Stimulated activated effector memory CD8-positive, alpha-beta T cell treated with anti-CD3 and anti-CD28 coated beads, Interleukin-12 subunit alpha, Interleukin-12 subunit beta, amount 100 ng/mL, for 72 hours (primary cell): ENCODE data around the gene GJE1.
"Not testable (repeated sequence)": the region's sequence is repeated elsewhere in the genome, so short reads cannot be mapped to it uniquely, and the experiment has no call there.

Source experiments
- ATAC-seq: fragments of 150-1000 bp; cut with Tn5 transposase; 2 replicates; pipeline ENCODE4 v1.10.0; 2021
- DNase-seq, 2 donors: peaks; one replicate each; pipeline ENCODE4 v3.0.0; 2021 to 2022; ENCODE audit warnings: low spot score in 2 of 2
- H3K27ac Mint-ChIP-seq: one replicate; pipeline ENCODE4 v1.8.0; 2022; ENCODE audit warnings: mild to moderate bottlenecking, mixed read lengths
- H3K36me3 Mint-ChIP-seq: one replicate; pipeline ENCODE4 v1.8.0; 2022; ENCODE audit warnings: mild to moderate bottlenecking, mixed read lengths
- H3K4me1 Mint-ChIP-seq: one replicate; pipeline ENCODE4 v1.8.0; 2022; ENCODE audit warnings: mixed read lengths
- H3K4me3 Mint-ChIP-seq: one replicate; pipeline ENCODE4 v1.8.0; 2022; ENCODE audit warnings: mild to moderate bottlenecking, mixed read lengths
- H3K9me3 Mint-ChIP-seq: one replicate; pipeline ENCODE4 v1.8.0; 2022; ENCODE audit warnings: mixed read lengths

The GJE1 gene

GRCh38 chr6:142153196-142153595 lies 20.5 kb downstream of the GJE1 start:
- ATAC-seq = peak; percentile 69
- H3K4me3 Mint-ChIP-seq = no peak overlapping the region
- H3K4me1 Mint-ChIP-seq = peaks cover 61% of the 10 kb centered on the region
- no peak for DNase-seq
- H3K9me3 Mint-ChIP-seq = no peaks in the 10 kb centered on the region
- H3K27ac Mint-ChIP-seq = peak overlapping the region; percentile 60
- peaks cover 30% of the 10 kb centered on the region for H3K36me3 Mint-ChIP-seq

DNA sequence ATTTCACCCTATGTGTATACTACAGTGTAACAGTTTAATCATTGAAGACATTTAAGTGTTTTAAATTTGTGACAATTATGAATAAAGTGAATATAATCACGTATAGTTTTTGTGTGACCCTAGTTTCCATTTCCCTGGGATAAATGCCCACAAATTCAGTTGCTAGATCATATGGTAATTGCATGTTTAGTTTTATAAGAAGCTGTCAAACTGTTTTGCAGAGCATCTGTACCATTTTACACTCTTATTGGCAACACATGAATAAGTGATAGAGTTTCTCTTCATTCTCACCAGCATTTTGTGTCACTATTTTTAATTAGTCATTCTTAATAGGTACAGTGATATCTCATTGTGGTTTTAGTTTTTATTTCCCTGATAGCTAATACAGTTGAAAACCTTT lies 21.6 kb downstream of the GJE1 start:
- Mint-ChIP-seq H3K36me3 (peaks cover 30% of the 10 kb centered on the region), H3K9me3 (no peaks in the 10 kb centered on the region), H3K4me3 (no peak overlapping the region), H3K4me1 (peaks cover 55% of the 10 kb centered on the region), H3K27ac (no peak overlapping the region)
- DNase-seq (no peak), ATAC-seq (no peak)

- no peak for DNase-seq
- Mint-ChIP-seq H3K27ac (no peak overlapping the region), H3K4me3 (no peak overlapping the region), H3K9me3 (no peaks in the 10 kb centered on the region), H3K4me1 (peaks cover 53% of the 10 kb centered on the region), H3K36me3 (peaks cover 30% of the 10 kb centered on the region)
- no peak for ATAC-seq
Measured at GRCh38 chr6:142155091-142155490, 22.4 kb downstream of the GJE1 start.

DNA sequence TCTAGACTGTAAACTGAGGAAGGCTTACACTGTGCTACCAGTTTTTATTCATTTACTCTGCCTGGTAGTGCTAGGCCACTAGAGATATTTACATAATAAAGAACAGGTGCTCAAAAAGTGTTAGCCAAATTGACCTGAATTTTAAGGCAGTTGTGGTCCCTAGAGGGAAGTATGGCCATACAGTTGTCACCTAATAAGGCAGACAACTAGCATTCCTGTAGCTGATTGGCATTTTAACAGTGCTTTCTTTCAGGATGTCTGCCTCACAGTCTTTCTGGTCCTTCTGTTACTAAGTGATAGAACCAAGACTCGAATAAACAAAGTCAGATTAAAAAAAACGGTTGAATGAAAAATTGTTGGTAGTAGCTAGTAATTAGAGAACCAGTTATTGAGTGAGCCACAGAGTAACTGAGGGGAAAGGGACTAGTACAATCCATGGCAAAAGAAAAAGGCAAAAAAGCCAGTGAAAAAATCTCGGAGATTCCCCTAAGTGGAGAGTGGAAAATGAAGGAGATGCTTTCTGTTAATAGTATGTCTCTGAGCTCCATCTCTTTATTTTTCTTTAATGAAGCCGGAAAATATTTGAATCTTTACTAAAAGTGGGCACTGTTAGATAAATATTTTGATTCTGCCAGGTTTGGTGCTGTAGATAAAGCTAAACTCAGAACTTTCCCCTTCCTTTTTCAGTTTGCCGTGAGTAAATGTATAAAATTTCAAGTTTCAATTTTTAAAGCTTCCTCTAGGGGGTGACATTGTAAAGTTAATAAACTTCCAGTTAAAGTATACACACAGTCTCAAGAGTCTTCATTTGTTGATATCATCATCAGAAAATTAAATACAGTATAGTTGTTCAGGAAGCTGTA lies 23.4 kb downstream of the GJE1 start:
- Mint-ChIP-seq H3K4me1 (peaks cover 51% of the 10 kb centered on the region), H3K36me3 (peaks cover 19% of the 10 kb centered on the region), H3K4me3 (peak overlapping the region; percentile 22), H3K9me3 (no peaks in the 10 kb centered on the region), H3K27ac (no peak overlapping the region)
- no peak for ATAC-seq
- DNase-seq = no peak

GRCh38 chr6:142156758-142157068 lies 24.0 kb downstream of the GJE1 start:
- not testable (repeated sequence) for ATAC-seq, H3K27ac Mint-ChIP-seq, DNase-seq, H3K4me3 Mint-ChIP-seq, H3K9me3 Mint-ChIP-seq
- Mint-ChIP-seq H3K36me3 (peaks cover 16% of the 10 kb centered on the region), H3K4me1 (peaks cover 48% of the 10 kb centered on the region)

DNA sequence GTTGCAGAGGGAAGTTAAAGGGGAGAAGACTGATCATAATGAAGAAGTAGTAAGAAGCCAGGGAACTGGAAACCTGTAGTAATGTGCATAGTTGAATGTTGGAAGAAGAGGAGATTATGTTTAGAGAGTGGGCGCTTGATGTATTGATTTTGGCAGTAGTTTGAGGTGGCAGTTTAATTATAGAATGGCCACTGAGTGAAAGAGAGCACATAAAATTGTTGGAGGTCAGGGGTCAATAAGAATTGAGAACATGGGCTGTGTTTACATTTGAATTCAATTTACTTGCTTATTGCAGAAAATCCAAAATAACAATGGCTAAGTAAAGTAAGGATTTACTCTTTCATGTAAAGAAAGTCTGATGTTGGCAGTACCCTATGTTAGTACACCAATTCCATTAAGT lies 30.1 kb downstream of the GJE1 start:
- Mint-ChIP-seq H3K9me3 (no peaks in the 10 kb centered on the region), H3K36me3 (peaks cover 25% of the 10 kb centered on the region), H3K4me3 (no peak overlapping the region), H3K27ac (peak overlapping the region; percentile 3), H3K4me1 (peaks cover 39% of the 10 kb centered on the region)
- DNase-seq (no peak), ATAC-seq (no peak)

GRCh38 chr6:142165227-142165626 lies 32.5 kb downstream of the GJE1 start:
- H3K36me3 Mint-ChIP-seq = peaks cover 43% of the 10 kb centered on the region
- DNase-seq = no peak
- H3K4me1 Mint-ChIP-seq = peaks cover 26% of the 10 kb centered on the region
- ATAC-seq = no peak
- no peaks in the 10 kb centered on the region for H3K9me3 Mint-ChIP-seq
- H3K27ac Mint-ChIP-seq = no peak overlapping the region
- no peak overlapping the region for H3K4me3 Mint-ChIP-seq

DNA sequence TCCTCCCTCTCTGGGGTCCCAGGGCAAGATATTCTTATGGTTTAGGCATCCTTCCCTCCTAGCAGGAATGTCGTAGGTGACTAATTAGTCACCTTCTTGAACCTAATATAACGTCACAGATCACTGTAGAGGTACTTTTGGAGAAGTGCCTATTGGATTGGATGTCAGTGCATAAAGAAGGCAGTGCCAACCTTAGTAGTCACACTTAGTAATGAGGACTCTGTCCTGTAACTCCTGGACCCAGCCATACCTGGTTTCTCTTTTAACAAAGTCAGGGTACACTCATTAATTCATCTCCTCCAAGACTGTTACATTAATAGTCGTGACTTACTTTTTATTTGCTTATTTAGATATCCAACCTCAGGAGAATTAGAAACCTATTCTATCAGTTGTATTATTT lies 34.3 kb downstream of the GJE1 start:
- ATAC-seq (no peak), DNase-seq (no peak)
- no peaks in the 10 kb centered on the region for H3K9me3 Mint-ChIP-seq
- peaks cover 61% of the 10 kb centered on the region for H3K36me3 Mint-ChIP-seq
- H3K4me1 Mint-ChIP-seq = peaks cover 20% of the 10 kb centered on the region
- H3K4me3 Mint-ChIP-seq = no peak overlapping the region
- no peak overlapping the region for H3K27ac Mint-ChIP-seq

GRCh38 chr6:142167486-142167885 lies 34.8 kb downstream of the GJE1 start:
- no peak for ATAC-seq
- Mint-ChIP-seq H3K9me3 (no peaks in the 10 kb centered on the region), H3K27ac (no peak overlapping the region), H3K4me3 (no peak overlapping the region), H3K4me1 (peaks cover 17% of the 10 kb centered on the region), H3K36me3 (peaks cover 66% of the 10 kb centered on the region)
- no peak for DNase-seq

- H3K4me3 Mint-ChIP-seq = no peak overlapping the region
- no peak for ATAC-seq
- H3K36me3 Mint-ChIP-seq = peaks cover 95% of the 10 kb centered on the region
- no peak for DNase-seq
- no peak overlapping the region for H3K27ac Mint-ChIP-seq
- no peaks in the 10 kb centered on the region for H3K9me3 Mint-ChIP-seq
- H3K4me1 Mint-ChIP-seq = peaks cover 7% of the 10 kb centered on the region
Measured at GRCh38 chr6:142171351-142171750, 38.6 kb downstream of the GJE1 start.

- Mint-ChIP-seq H3K36me3 (peaks cover 95% of the 10 kb centered on the region), H3K4me1 (peaks cover 7% of the 10 kb centered on the region), H3K9me3 (peaks cover 3% of the 10 kb centered on the region), H3K27ac (no peak overlapping the region), H3K4me3 (no peak overlapping the region)
- no peak for ATAC-seq
- DNase-seq = no peak
Measured at GRCh38 chr6:142172758-142173157, 40.0 kb downstream of the GJE1 start.

DNA sequence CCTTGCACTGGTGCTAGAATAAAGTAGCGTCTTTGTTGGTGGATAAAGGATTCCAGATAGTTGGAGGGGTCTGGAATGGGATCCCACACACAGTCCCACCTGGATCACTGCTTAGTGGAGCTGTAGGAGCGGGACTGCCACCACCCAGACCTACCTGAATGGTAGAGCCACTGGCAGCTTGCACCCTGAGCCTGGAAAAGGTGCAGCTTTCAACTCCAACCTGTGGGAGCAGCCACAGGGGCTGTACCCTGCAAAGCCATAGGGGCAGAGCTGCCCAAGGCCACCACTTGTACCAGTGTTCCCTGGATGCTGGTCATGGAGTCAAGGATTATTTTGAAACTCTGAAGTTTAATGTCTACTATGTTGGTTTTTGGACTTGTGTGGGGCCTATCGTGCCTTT lies 41.3 kb downstream of the GJE1 start:
- DNase-seq (no peak), ATAC-seq (no peak)
- Mint-ChIP-seq H3K27ac (no peak overlapping the region), H3K4me3 (no peak overlapping the region), H3K9me3 (peaks cover 6% of the 10 kb centered on the region), H3K4me1 (peaks cover 7% of the 10 kb centered on the region), H3K36me3 (peaks cover 90% of the 10 kb centered on the region)

DNA sequence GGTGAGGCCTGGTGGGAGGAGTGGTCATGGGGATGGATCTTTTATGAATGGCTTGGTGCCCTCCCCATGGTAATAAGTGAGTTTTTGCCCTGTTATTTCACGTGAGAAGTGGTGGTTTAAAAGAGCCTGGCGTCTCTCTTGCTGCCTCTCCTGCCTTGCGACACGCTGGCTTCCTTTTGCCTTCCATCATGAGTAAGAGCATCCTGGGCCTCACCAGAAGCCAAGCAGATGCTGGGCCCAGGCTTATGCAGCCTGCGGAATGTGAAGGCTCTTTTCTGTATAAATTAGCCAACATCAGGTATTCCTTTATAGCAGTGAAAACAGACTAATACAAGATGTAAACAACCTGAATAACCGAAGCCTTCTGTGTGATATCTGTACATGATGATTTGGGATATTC lies 42.0 kb downstream of the GJE1 start:
- H3K4me1 Mint-ChIP-seq = peaks cover 7% of the 10 kb centered on the region
- DNase-seq = no peak
- no peak for ATAC-seq
- no peak overlapping the region for H3K27ac Mint-ChIP-seq
- peaks cover 83% of the 10 kb centered on the region for H3K36me3 Mint-ChIP-seq
- peaks cover 6% of the 10 kb centered on the region for H3K9me3 Mint-ChIP-seq
- no peak overlapping the region for H3K4me3 Mint-ChIP-seq

GRCh38 chr6:142178129-142178528 lies 45.4 kb downstream of the GJE1 start:
- Mint-ChIP-seq H3K36me3 (peaks cover 58% of the 10 kb centered on the region), H3K27ac (no peak overlapping the region), H3K9me3 (peaks cover 6% of the 10 kb centered on the region), H3K4me3 (no peak overlapping the region), H3K4me1 (peaks cover 13% of the 10 kb centered on the region)
- no peak for DNase-seq
- no peak for ATAC-seq

DNA sequence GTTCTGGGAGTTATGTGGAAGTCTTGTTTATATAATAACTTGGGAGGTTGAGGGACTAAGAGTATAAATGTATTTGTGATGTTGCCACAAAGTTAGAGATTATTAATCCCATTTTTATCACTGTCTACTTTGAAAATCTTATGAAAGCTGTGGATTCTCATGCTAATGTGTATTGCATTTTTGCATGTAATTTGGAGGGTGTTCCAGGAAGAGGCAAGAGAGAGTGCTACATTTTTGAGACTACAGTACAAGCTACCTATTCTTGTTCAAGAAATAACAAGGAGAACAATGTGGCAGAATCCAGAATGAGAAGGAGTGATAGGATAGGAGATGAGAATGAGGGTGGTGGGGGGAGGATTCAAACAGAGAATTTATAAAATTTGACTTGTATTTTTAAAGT lies 49.3 kb downstream of the GJE1 start:
- H3K27ac Mint-ChIP-seq = no peak overlapping the region
- DNase-seq (no peak), ATAC-seq (no peak)
- peaks cover 10% of the 10 kb centered on the region for H3K4me1 Mint-ChIP-seq
- no peak overlapping the region for H3K4me3 Mint-ChIP-seq
- H3K9me3 Mint-ChIP-seq = peaks cover 6% of the 10 kb centered on the region
- peaks cover 23% of the 10 kb centered on the region for H3K36me3 Mint-ChIP-seq

DNA sequence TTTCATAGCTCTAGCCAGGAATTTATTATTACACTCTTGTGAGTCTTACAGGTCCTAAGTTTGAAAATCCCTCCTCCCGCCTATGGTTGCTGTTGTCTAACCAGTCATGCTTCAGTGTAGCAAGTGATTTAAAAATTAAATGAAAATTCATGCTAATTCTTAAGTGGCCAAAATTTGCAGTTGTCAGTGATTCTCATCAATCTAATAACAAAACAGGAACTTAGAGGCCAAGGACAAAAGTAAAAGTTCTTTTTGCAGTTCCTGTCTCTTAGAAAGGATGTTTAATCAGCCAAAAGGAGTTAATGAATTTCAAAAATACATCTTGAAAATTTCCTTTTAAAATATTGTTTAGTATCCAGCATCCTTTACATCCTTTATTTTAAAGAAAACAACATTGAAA lies 50.6 kb downstream of the GJE1 start:
- Mint-ChIP-seq H3K36me3 (peaks cover 10% of the 10 kb centered on the region), H3K4me1 (peaks cover 10% of the 10 kb centered on the region), H3K27ac (no peak overlapping the region), H3K9me3 (no peaks in the 10 kb centered on the region), H3K4me3 (no peak overlapping the region)
- no peak for ATAC-seq
- DNase-seq = no peak
